Skeletal muscle tissue (tissue), 4 donors: ENCODE data around the gene DIS3L2. TPM values are rescaled to one million over a fixed set of nuclear protein-coding genes. Genes with fewer than 3 reads are reported as not detected.

ENCODE experiments used
- H3K27ac ChIP-seq: one replicate; pipeline ENCODE4 v1.7.0; 2013; ENCODE audit warnings: mild to moderate bottlenecking, low read depth, low read length, inconsistent platforms
- H3K27me3 ChIP-seq, 3 donors: one replicate each; pipeline ENCODE4 v1.7.0; 2013; ENCODE audit warnings: low read length in 3 of 3; ENCODE audit not compliant: control insufficient read depth in 3 of 3, insufficient read depth in 3 of 3
- H3K36me3 ChIP-seq, 3 donors: one replicate each; pipeline ENCODE4 v1.7.0; 2013; ENCODE audit warnings: low read length in 3 of 3; ENCODE audit not compliant: control insufficient read depth in 3 of 3, insufficient read depth in 3 of 3
- H3K4me1 ChIP-seq, 3 donors: one replicate each; pipeline ENCODE4 v1.7.0; 2013; ENCODE audit warnings: low read length in 3 of 3, mild to moderate bottlenecking in 3 of 3; ENCODE audit not compliant: control insufficient read depth in 3 of 3, insufficient read depth in 3 of 3
- H3K4me3 ChIP-seq, 3 donors: one replicate each; pipeline ENCODE4 v1.7.0; 2013; ENCODE audit warnings: low read length in 3 of 3
- H3K9ac ChIP-seq, 3 donors: one replicate each; pipeline ENCODE4 v1.7.0; 2013; ENCODE audit warnings: low read length in 3 of 3, mild to moderate bottlenecking in 3 of 3, moderate library complexity in 2 of 3, low read depth in 1 of 3
- H3K9me3 ChIP-seq, 3 donors: one replicate each; pipeline ENCODE4 v1.7.0; 2013; ENCODE audit warnings: low read length in 3 of 3; ENCODE audit not compliant: control insufficient read depth in 3 of 3
- total RNA-seq: library from RNA; depleted of rRNA; stranded (reverse); fragments of >200 nt; gene quantifications from one replicate; pipeline ENCODE4 v1.2.3, GENCODE V29; 2014
- donor health status: Osteomylitis.

The DIS3L2 gene
- total RNA-seq, 1 donor from 2014 or later: 24.0 TPM

DNA sequence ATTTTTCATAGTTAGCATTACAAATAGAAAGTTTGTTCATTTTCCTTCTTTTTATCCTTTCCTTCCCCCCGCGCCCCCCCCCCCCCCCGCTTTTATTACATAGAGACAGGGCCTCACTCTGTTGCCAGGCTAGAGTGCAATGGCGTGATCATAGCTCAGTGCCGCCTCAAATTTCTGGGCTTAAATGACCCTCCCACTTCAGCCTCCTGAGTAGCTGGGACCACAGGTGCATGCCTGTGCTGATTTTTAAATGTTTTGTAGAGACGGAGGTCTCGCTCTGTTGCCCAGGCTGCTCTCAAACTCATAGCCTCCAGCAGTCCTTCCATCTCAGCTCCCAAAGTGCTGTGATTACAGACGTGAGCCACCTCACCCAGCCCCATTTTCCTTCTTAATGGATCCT, 325.8 kb downstream of the DIS3L2 start:
- H3K4me1 ChIP-seq: peaks cover 0 to 5% (median 4%) of the 10 kb centered on the region in 3 donors
- H3K27me3 ChIP-seq: no peaks in the 10 kb centered on the region
- H3K27ac ChIP-seq: no peak overlapping the region
- no peaks in the 10 kb centered on the region for H3K9me3 ChIP-seq
- no peak overlapping the region for H3K9ac ChIP-seq
- peaks cover 0 to 3% (median 0%) of the 10 kb centered on the region in 3 donors for H3K36me3 ChIP-seq
- no peak overlapping the region for H3K4me3 ChIP-seq

DNA sequence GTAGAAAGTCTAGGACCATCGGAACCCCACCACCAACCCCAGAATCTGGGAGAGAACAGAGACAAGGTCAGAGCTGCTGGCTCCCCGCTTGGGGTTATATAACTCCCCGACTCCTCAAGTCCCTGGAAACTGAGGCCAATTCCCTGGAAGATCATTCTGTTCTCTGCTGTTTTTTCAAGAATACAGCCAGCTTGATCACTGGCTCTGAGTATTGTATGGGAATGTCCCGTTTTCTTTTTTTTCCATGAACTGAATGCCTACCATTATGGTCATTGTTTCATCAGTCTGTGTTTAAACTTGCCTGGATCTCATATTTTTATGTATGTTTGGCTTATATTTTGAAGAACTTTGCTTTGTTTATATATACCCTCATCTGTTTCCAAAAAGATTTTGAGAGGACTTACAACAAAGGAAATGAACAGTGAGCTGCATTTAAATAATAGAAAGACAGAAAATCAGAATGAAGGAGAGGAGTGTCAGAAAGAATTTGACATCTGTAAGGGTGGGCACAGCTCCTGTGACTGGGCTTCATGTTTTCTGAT, 327.0 kb downstream of the DIS3L2 start:
- Histone ChIP-seq H3K9me3 (no peaks in the 10 kb centered on the region), H3K4me3 (no peak overlapping the region), H3K9ac (no peak overlapping the region), H3K36me3 (peaks cover 0 to 3% (median 2%) of the 10 kb centered on the region in 3 donors), H3K27ac (no peak overlapping the region), H3K27me3 (no peaks in the 10 kb centered on the region), H3K4me1 (peaks cover 0 to 5% (median 4%) of the 10 kb centered on the region in 3 donors)

DNA sequence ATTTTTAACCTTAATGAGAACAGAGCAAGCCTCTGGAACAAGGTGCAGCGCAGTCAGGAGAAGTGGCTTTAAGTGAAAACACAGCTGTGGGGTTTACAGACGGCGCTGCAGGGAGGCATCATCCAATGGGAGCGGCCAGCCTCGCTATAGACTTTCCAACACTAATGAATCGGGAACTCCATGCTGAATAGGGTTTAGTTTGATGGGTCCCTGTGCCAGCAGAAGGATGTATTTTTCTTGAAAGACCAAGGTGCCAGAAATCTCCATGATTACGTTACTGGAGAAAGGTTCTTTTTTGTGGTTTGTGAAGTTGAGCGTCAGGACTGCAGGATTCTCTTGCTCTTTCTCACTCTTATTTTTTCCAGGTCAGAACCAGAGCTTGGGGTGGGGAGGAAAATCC, 329.2 kb downstream of the DIS3L2 start:
- H3K27ac ChIP-seq: no peak overlapping the region
- no peaks in the 10 kb centered on the region for H3K9me3 ChIP-seq
- H3K4me1 ChIP-seq: peaks cover 0 to 5% (median 4%) of the 10 kb centered on the region in 3 donors
- H3K4me3 ChIP-seq: no peak overlapping the region
- H3K27me3 ChIP-seq: no peaks in the 10 kb centered on the region
- peaks cover 2 to 3% (median 3%) of the 10 kb centered on the region in 3 donors for H3K36me3 ChIP-seq
- H3K9ac ChIP-seq: no peak overlapping the region

DNA sequence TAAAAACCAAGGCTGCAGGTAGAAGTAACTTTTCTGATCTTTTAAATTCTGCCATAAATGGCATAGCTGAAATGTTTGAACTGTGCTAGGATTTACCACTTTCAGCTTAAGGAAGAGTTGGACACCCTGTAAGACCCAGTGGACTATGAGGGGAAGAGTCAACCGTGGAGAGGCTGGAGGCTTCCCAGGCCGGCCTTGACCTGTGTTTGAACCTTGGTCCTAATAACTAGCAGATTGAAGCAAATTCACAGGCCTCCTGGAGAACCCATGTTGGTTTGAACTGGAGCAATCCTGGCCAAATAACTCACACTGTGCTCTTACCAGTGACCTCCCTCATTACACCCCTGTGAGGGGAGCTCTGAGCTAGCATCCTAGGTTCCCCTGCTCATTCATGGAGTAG, 329.8 kb downstream of the DIS3L2 start:
- H3K9me3 ChIP-seq: no peaks in the 10 kb centered on the region
- H3K4me3 ChIP-seq: no peak overlapping the region
- no peak overlapping the region for H3K9ac ChIP-seq
- H3K27me3 ChIP-seq: no peaks in the 10 kb centered on the region
- H3K36me3 ChIP-seq: peaks cover 2 to 5% (median 3%) of the 10 kb centered on the region in 3 donors
- peaks cover 0 to 5% (median 4%) of the 10 kb centered on the region in 3 donors for H3K4me1 ChIP-seq
- H3K27ac ChIP-seq: no peak overlapping the region

DNA sequence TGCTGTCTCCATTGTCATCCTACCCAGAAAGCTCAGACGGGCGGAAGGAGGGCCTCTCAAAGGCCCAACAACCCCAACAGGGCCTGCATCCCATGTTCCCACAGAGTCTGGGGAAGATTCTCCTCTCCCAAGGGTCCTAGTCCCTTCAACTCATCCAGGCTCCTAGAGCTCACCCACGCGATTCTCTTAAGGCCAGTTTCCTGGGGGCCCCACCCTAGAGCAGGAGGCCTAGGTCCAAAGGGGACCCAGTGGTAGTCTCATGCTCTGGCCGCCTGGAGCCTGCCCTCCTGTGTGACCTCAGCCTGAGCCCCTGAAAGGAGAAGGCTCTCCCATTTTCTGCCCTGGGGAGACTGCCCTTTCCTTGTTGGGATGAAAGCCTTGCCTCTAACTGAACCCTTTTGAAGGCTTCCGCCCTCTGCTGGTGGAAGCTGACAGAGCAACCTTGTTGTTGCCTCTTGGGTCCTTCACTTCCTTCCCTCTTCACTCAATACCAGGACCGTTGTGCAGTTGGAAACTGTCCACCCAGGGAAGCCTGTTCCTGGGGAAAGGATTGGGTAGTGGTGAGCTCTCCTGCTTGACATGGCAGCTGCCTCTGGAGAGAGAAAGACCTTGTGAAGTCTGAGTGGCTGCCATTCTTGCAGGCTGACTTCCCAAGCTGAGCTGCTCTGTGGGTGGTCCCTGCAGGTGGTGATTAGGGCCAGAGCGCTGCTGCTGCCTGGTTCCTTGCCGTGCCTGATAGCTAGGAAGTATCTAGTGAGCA, 331.1 kb downstream of the DIS3L2 start:
- Histone ChIP-seq H3K9me3 (no peaks in the 10 kb centered on the region), H3K4me3 (no peak overlapping the region), H3K4me1 (peaks cover 0 to 5% (median 4%) of the 10 kb centered on the region in 3 donors), H3K9ac (no peak overlapping the region), H3K27me3 (no peaks in the 10 kb centered on the region), H3K36me3 (peaks cover 2 to 5% (median 3%) of the 10 kb centered on the region in 3 donors), H3K27ac (no peak overlapping the region)

DNA sequence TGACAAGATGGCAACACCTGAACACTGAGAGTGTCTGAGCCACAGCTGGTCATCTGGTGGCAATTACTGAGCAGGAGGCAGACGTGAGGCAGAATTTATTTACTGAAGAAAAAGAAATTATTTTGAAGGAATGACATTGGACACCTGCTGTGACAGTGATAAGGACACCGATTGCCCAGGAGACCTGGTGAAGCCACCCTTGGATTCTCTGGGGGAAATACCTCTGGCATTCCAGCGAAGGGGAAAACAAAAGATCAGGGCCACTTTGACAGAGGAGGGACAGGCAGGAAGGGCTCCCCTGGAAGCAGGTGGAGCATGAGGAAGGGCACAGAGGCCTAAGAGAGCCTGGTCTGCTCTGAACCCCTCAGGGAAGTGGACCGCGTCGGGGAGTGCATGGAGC, 331.7 kb downstream of the DIS3L2 start:
- no peak overlapping the region for H3K4me3 ChIP-seq
- H3K27me3 ChIP-seq: no peaks in the 10 kb centered on the region
- H3K9me3 ChIP-seq: no peaks in the 10 kb centered on the region
- H3K9ac ChIP-seq: no peak overlapping the region
- peaks cover 2 to 5% (median 3%) of the 10 kb centered on the region in 3 donors for H3K36me3 ChIP-seq
- H3K27ac ChIP-seq: no peak overlapping the region
- peaks cover 0 to 5% (median 4%) of the 10 kb centered on the region in 3 donors for H3K4me1 ChIP-seq

DNA sequence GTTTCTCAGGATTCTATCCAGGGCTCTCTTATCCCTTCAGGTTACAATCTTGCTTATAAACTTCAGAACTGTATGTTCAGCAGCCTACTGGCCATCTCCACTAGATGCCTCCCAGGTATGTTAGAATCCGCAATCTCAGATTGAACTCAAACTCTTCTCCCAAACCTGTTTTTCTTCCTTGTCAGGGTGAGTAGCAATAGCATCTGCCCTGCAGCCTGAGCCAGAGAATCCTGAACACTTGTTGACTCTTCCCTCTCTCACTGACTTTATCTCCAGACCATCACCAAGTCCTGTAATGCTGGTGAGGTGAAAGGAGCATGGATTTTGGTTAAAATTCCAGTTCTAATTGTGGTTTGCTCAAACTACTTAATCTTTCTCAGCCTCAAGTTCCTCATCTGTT, 334.5 kb downstream of the DIS3L2 start:
- Histone ChIP-seq H3K4me1 (peaks cover 0 to 5% (median 4%) of the 10 kb centered on the region in 3 donors), H3K9me3 (no peaks in the 10 kb centered on the region), H3K27ac (no peak overlapping the region), H3K9ac (no peak overlapping the region), H3K36me3 (peaks cover 7 to 15% (median 15%) of the 10 kb centered on the region in 3 donors), H3K27me3 (no peaks in the 10 kb centered on the region), H3K4me3 (no peak overlapping the region)

DNA sequence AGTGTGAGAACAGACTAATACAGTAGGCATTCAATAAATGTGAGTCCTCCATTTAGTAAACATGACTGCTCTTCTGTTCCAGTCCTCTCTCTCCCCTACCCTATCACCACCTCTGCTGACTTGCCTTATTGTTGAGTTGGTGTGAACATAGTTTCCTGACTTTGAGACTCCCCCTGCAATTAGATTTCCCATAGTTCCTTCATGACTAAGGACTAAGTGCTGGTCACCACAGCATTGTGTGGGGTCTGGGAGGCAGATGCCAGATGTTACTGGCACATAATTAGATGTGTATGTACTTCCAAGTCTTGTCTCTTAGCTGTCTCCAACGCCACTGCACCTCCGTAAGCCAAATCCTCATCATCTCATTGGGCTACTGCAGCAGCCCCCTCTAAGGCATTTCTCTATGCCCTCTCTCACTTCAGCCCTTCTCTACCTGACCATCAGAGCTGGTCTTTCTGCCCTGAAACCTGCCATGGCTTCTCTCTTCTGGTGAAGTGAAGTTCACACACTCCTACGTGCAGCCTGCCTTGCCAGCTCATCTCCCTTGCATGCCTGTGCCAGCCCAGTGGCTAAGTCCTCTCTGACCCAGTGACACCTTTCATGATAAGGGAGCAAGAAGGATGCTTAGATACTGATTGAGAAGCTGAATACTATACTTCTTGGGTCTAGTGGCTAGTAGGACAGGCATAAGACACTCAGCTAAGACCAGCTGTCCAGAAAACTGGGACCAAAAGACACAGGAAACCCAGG, 335.4 kb downstream of the DIS3L2 start:
- Histone ChIP-seq H3K4me1 (peaks cover 0 to 2% (median 0%) of the 10 kb centered on the region in 3 donors), H3K27me3 (no peaks in the 10 kb centered on the region), H3K4me3 (no peak overlapping the region), H3K27ac (no peak overlapping the region), H3K36me3 (peaks cover 7 to 17% (median 15%) of the 10 kb centered on the region in 3 donors), H3K9me3 (no peaks in the 10 kb centered on the region), H3K9ac (no peak overlapping the region)

DNA sequence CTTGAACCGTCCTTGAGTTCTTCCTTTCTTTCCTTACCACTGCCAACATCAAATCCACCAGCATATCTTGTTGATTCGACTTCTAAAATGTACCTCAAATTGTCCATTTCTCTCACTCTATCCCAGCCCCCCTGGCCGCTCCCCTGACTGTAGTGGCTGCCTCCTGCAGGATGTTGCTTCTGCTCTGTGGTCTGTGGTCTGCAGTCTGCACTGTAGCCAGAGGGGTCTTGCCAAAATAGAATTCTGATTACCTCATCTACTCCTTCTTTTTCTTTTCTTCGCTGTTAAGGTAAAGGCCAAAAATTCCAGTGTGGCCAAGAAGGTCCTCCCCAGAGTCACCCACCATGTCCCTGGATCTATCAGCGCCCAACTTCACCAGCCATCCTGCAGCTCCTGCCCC, 337.6 kb downstream of the DIS3L2 start:
- Histone ChIP-seq H3K27ac (no peak overlapping the region), H3K4me3 (no peak overlapping the region), H3K27me3 (no peaks in the 10 kb centered on the region), H3K4me1 (no peaks in the 10 kb centered on the region), H3K9ac (no peak overlapping the region), H3K36me3 (peaks cover 6 to 17% (median 14%) of the 10 kb centered on the region in 3 donors), H3K9me3 (no peaks in the 10 kb centered on the region)
